ENCODE measurements around the gene APP. TPM values are rescaled to one million over a fixed set of nuclear protein-coding genes. Genes with fewer than 3 reads are reported as not detected.

The APP gene
- total RNA-seq, 2 donors from 2014 or later = 460 to 557 TPM

DNA sequence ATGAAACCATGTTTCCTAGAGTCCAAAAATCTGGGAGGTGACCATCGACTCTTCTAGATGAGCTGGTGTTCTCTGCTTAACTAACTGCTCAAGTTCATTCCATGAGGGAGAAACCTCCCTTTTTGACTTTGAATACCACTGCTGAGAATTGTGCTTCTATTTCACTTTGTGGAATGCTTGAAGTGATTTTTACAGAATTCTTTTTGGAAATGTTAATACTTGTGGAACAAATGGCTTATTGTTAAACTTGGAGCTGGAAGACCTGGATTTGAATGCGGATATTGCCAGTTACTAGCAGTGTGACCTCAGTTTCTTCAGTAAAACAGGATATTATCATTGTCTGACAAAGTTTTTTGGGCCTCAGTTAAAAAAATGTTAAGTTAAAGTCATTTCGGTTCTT is 36.5 kb upstream of the APP start:
- Histone ChIP-seq H3K9me3 (ENCODE audit: control insufficient read depth, low read length) (no peaks in the 10 kb centered on the region), H3K4me1 (ENCODE audit: control insufficient read depth, insufficient read depth, low read length) (no peaks in the 10 kb centered on the region), H3K9ac (ENCODE audit: extremely low read depth, low read length, poor library complexity, severe bottlenecking) (no peak overlapping the region), H3K27me3 (ENCODE audit: control insufficient read depth, insufficient read depth, low read length, poor library complexity, severe bottlenecking) (no peaks in the 10 kb centered on the region), H3K4me3 (ENCODE audit: low read length) (no peak overlapping the region), H3K27ac (ENCODE audit: low read depth, low read length) (no peak overlapping the region), H3K36me3 (ENCODE audit: control insufficient read depth, insufficient read depth, low read length) (no peaks in the 10 kb centered on the region)
- Mint-ChIP-seq H3K27me3 (ENCODE audit: insufficient read depth) (no peaks in the 10 kb centered on the region), H3K4me1 (peaks cover 8% of the 10 kb centered on the region), H3K4me3 (no peak overlapping the region), H3K36me3 (ENCODE audit: low read depth) (no peaks in the 10 kb centered on the region), H3K9me3 (peaks cover 3% of the 10 kb centered on the region), H3K27ac (no peak overlapping the region)
- 80 to 92% methylated on average over 2 to 3 of the region's 3 CpGs for WGBS, 2 experiments (ENCODE audit: insufficient coverage in 1 of 2, insufficient read length in 1 of 2)
- TF ChIP-seq, protein P1, sequence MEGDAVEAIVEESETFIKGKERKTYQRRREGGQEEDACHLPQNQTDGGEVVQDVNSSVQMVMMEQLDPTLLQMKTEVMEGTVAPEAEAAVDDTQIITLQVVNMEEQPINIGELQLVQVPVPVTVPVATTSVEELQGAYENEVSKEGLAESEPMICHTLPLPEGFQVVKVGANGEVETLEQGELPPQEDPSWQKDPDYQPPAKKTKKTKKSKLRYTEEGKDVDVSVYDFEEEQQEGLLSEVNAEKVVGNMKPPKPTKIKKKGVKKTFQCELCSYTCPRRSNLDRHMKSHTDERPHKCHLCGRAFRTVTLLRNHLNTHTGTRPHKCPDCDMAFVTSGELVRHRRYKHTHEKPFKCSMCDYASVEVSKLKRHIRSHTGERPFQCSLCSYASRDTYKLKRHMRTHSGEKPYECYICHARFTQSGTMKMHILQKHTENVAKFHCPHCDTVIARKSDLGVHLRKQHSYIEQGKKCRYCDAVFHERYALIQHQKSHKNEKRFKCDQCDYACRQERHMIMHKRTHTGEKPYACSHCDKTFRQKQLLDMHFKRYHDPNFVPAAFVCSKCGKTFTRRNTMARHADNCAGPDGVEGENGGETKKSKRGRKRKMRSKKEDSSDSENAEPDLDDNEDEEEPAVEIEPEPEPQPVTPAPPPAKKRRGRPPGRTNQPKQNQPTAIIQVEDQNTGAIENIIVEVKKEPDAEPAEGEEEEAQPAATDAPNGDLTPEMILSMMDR (conservative IDR thresholded peaks at IDR 0.05) = no peak
- DNase-seq = no peak

DNA sequence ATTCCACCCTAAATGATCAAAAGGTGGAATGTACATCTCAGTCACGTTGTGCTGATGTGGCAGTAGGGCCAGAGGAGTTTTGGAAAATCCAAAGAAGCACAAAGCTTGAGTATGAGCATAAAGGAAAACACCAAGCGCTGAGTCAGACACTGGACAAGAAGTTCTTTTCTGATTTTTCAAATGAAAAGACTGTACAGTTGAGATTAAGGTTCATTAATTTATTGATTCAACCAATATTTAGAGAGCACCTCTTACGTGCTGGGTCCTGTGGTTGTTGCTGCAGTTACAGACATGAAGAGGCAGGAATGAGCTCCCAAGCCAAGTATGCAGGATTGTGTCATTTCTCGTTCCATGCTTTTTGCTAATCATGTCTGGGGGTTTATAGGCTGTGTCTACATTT is 28.9 kb upstream of the APP start:
- Histone ChIP-seq H3K27me3 (ENCODE audit: control insufficient read depth, insufficient read depth, low read length, poor library complexity, severe bottlenecking) (no peaks in the 10 kb centered on the region), H3K9ac (ENCODE audit: extremely low read depth, low read length, poor library complexity, severe bottlenecking) (no peak overlapping the region), H3K36me3 (ENCODE audit: control insufficient read depth, insufficient read depth, low read length) (no peaks in the 10 kb centered on the region), H3K4me3 (ENCODE audit: low read length) (no peak overlapping the region), H3K4me1 (ENCODE audit: control insufficient read depth, insufficient read depth, low read length) (no peaks in the 10 kb centered on the region), H3K27ac (ENCODE audit: low read depth, low read length) (no peak overlapping the region), H3K9me3 (ENCODE audit: control insufficient read depth, low read length) (no peaks in the 10 kb centered on the region)
- WGBS, 2 experiments (ENCODE audit: insufficient coverage in 1 of 2, insufficient read length in 1 of 2) = 91 to 100% methylated on average over 3 to 4 of the region's 4 CpGs
- Mint-ChIP-seq H3K9me3 (no peaks in the 10 kb centered on the region), H3K4me3 (no peak overlapping the region), H3K27me3 (ENCODE audit: insufficient read depth) (no peaks in the 10 kb centered on the region), H3K27ac (no peak overlapping the region), H3K36me3 (ENCODE audit: low read depth) (no peaks in the 10 kb centered on the region), H3K4me1 (no peaks in the 10 kb centered on the region)
- TF ChIP-seq, protein P1 (conservative IDR thresholded peaks at IDR 0.05) = no peak
- no peak for DNase-seq

DNA sequence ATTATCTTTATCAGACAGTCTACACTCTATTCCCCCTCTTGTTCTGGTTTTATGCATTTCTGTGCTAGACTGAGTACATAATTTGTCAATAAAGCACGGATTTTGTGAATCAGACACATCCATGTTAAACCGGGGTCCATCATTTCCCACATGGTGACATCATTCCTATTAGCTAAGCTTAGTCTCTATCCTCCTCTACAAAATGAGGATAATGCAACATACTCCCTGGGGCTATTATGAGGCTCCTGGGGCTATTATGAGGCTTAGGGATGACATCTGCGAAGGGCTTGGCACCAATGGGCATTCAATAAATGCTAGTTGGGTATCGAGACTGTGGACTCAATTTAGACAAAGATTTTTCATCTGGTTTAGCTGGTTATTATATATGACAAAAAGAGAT is 25.1 kb upstream of the APP start:
- Mint-ChIP-seq H3K4me1 (no peaks in the 10 kb centered on the region), H3K36me3 (ENCODE audit: low read depth) (peaks cover 2% of the 10 kb centered on the region), H3K27ac (no peak overlapping the region), H3K4me3 (no peak overlapping the region), H3K9me3 (peaks cover 8% of the 10 kb centered on the region), H3K27me3 (ENCODE audit: insufficient read depth) (no peaks in the 10 kb centered on the region)
- no peaks in the 10 kb centered on the region for H3K9me3 ChIP-seq (ENCODE audit: control insufficient read depth, low read length)
- TF ChIP-seq, protein P1 (conservative IDR thresholded peaks at IDR 0.05) = no peak
- WGBS, 2 experiments (ENCODE audit: insufficient coverage in 1 of 2, insufficient read length in 1 of 2) = 94 to 96% methylated on average over 3 to 4 of the region's 4 CpGs
- H3K4me3 ChIP-seq (ENCODE audit: low read length) = no peak overlapping the region
- H3K27ac ChIP-seq (ENCODE audit: low read depth, low read length) = no peak overlapping the region
- no peaks in the 10 kb centered on the region for H3K4me1 ChIP-seq (ENCODE audit: control insufficient read depth, insufficient read depth, low read length)
- H3K27me3 ChIP-seq (ENCODE audit: control insufficient read depth, insufficient read depth, low read length, poor library complexity, severe bottlenecking) = no peaks in the 10 kb centered on the region
- DNase-seq = no peak
- no peaks in the 10 kb centered on the region for H3K36me3 ChIP-seq (ENCODE audit: control insufficient read depth, insufficient read depth, low read length)
- no peak overlapping the region for H3K9ac ChIP-seq (ENCODE audit: extremely low read depth, low read length, poor library complexity, severe bottlenecking)

All from endodermal cell (in vitro differentiated cells).